PFSK-1 (cell line): ENCODE data around the gene TAS2R4.

ENCODE experiments used
- FOXP2 ChIP-seq: optimal IDR thresholded peaks from 2 replicates; pipeline ENCODE3; 2011; ENCODE audit warnings: borderline replicate concordance, control low read depth, inconsistent platforms; ENCODE audit not compliant: insufficient read depth; ENCODE audit errors: extremely low read length, extremely low read depth
- POLR2AphosphoS5 ChIP-seq: IDR thresholded peaks from 2 replicates; pipeline ENCODE4 v1.6.1; 2012; ENCODE audit warnings: low read depth, mild to moderate bottlenecking, control low read depth, low read length, moderate library complexity
- REST ChIP-seq, 2 experiments: IDR thresholded peaks; 2 replicates each; pipeline versions ENCODE4 v1.6.1 to v1.8.0; 2011 to 2012; ENCODE audit warnings: low read depth in 2 of 2, low read length in 2 of 2, control low read depth in 1 of 2, inconsistent platforms in 1 of 2, mild to moderate bottlenecking in 1 of 2, moderate library complexity in 1 of 2; ENCODE audit not compliant: insufficient read depth in 1 of 2
- SIN3A ChIP-seq: IDR thresholded peaks from 2 replicates; pipeline ENCODE4 v1.6.1; 2012; ENCODE audit warnings: mild to moderate bottlenecking, low read length, moderate library complexity, borderline replicate concordance; ENCODE audit not compliant: insufficient read depth
- TAF1 ChIP-seq: IDR thresholded peaks from 2 replicates; pipeline ENCODE4 v1.6.1; 2012; ENCODE audit warnings: low read length, control low read depth, borderline replicate concordance; ENCODE audit not compliant: insufficient read depth

Gene TAS2R4

GRCh38 chr7:141752634-141753033, 23.8 kb upstream of the TAS2R4 start:
- no peak for TF ChIP-seq POLR2AphosphoS5
- no peak for TF ChIP-seq FOXP2
- TF ChIP-seq SIN3A = no peak
- no peak for TF ChIP-seq REST (IDR thresholded peaks at IDR 0.05; ENCODE audit: insufficient read depth in 1 of 2, low read depth in 2 of 2, low read length in 2 of 2)
- no peak for TF ChIP-seq TAF1

- TF ChIP-seq TAF1 (no peak), SIN3A (no peak), REST (IDR thresholded peaks at IDR 0.05; ENCODE audit: insufficient read depth in 1 of 2, low read depth in 2 of 2, low read length in 2 of 2) (no peak), POLR2AphosphoS5 (no peak), FOXP2 (no peak)
Measured at GRCh38 chr7:141754939-141755338, 21.5 kb upstream of the TAS2R4 start.

- no peak for TF ChIP-seq FOXP2
- no peak for TF ChIP-seq SIN3A
Measured at GRCh38 chr7:141763797-141764196, 12.7 kb upstream of the TAS2R4 start, which contains the start of gene TAS2R3. Gene TAS2R3 (plus strand): TSS chr7:141764097. CDS start chr7:141764159, 62 bp downstream.

- TF ChIP-seq SIN3A (no peak), REST (IDR thresholded peaks at IDR 0.05; ENCODE audit: insufficient read depth in 1 of 2, low read depth in 2 of 2, low read length in 2 of 2) (no peak), TAF1 (no peak), POLR2AphosphoS5 (no peak), FOXP2 (no peak)
Measured at GRCh38 chr7:141785706-141786552, 9.5 kb downstream of the TAS2R4 start.

DNA sequence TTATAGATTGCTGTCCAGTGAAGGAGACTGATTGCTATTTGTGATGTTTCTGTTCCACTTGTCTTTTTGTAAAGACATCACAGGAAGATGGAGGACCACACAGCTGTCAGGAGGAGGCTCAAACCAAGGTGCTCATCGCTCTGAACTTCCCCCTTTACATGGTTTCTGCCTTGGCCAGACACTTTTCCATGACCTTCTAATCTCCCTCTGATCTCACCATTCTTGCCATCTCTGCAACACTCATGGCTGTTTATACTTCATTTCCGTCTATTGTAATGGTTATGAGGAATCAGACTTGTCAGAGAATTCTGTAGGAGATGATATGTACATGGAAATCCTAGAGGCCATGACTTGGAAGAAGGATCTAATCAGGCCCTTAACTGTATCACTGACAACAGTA, 11.8 kb downstream of the TAS2R4 start:
- no peak for TF ChIP-seq REST (IDR thresholded peaks at IDR 0.05; ENCODE audit: insufficient read depth in 1 of 2, low read depth in 2 of 2, low read length in 2 of 2)
- TF ChIP-seq FOXP2 = no peak
- TF ChIP-seq TAF1 = no peak
- TF ChIP-seq SIN3A = no peak
- no peak for TF ChIP-seq POLR2AphosphoS5
